ENCODE data around the gene EDN3. TPM values are rescaled to one million over a fixed set of nuclear protein-coding genes. Genes with fewer than 3 reads are reported as not detected.

EDN3 gene
- total and polyA plus RNA-seq, 2 experiments from 2014 or later, result 0.13 to 0.17 TPM

GRCh38 chr20:59258221-59258621, 42.2 kb upstream of the EDN3 start:
- DNase-seq (ENCODE audit: low spot score) (no peak), ATAC-seq (no peak)
- Histone ChIP-seq H3K4me3 (no peak overlapping the region), H3K27me3 (ENCODE audit: insufficient read depth) (no peaks in the 10 kb centered on the region), H3K27ac (ENCODE audit: low read depth) (no peak overlapping the region), H3K36me3 (ENCODE audit: insufficient read depth) (no peaks in the 10 kb centered on the region), H3K79me2 (replicated peaks; ENCODE audit: insufficient read depth) (no peaks in the 10 kb centered on the region), H3K4me2 (no peak overlapping the region), H3K4me1 (ENCODE audit: insufficient read depth) (no peaks in the 10 kb centered on the region), H3F3A (replicated peaks; ENCODE audit: low read depth) (no peaks in the 10 kb centered on the region), H4K20me1 (replicated peaks; ENCODE audit: insufficient read depth) (no peaks in the 10 kb centered on the region), H3K9me2 (ENCODE audit: insufficient read depth) (0 out of 2 replicates have a peak, but pooled peaks cover 6% of the 10 kb centered on the region), H2AFZ (no peak overlapping the region)
- TF ChIP-seq EZH2 (IDR thresholded peaks at IDR 0.05; ENCODE audit: low read depth, unreplicated experiment), result no peak
- TF ChIP-seq EZH2phosphoT487 (IDR thresholded peaks at IDR 0.05; ENCODE audit: unreplicated experiment), result no peak
- no peak for TF ChIP-seq CREB1 (CRISPR knock-in tag; IDR thresholded peaks at IDR 0.05; ENCODE audit: low read depth)
- no peak for TF ChIP-seq ZNF462 (CRISPR knock-in tag; IDR thresholded peaks at IDR 0.05)
- no peak for TF ChIP-seq ETS1 (IDR thresholded peaks at IDR 0.05)
- no peak for TF ChIP-seq REST (IDR thresholded peaks at IDR 0.05; ENCODE audit: unreplicated experiment)
- no peak for TF ChIP-seq CTCF (conservative IDR thresholded peaks at IDR 0.05; ENCODE audit: low read depth in 2 of 2)
- TF ChIP-seq JUNB (IDR thresholded peaks at IDR 0.05; ENCODE audit: unreplicated experiment), result no peak
- no peak for TF ChIP-seq POLR2AphosphoS5 (IDR thresholded peaks at IDR 0.05; ENCODE audit: low read depth)
- no peak for TF ChIP-seq STAT1 (IDR thresholded peaks at IDR 0.05; ENCODE audit: unreplicated experiment)
- no peak for TF ChIP-seq ZNF331 (CRISPR knock-in tag; IDR thresholded peaks at IDR 0.05; ENCODE audit: low read depth)
- no peaks in the 10 kb centered on the region for H3K36me3 Mint-ChIP-seq (ENCODE audit: low read depth)
- no peak overlapping the region for H3K27ac Mint-ChIP-seq
- H3K4me1 Mint-ChIP-seq, result peaks cover 4% of the 10 kb centered on the region; the same call in 1 of the 3 replicates
- H3K9me3 Mint-ChIP-seq, result no peaks in the 10 kb centered on the region
- peaks cover 1% of the 10 kb centered on the region for H3K27me3 Mint-ChIP-seq (ENCODE audit: insufficient read depth, low read depth, poor library complexity)
- no peak overlapping the region for H3K4me3 Mint-ChIP-seq

Measured in GM23338 (cell line).